Activated CD4-positive, alpha-beta T cell treated with anti-CD3 and anti-CD28 coated beads, Interleukin-2, amount 50 U/mL, for 16 hours (primary cell): Measurements from ENCODE around the gene TKTL2.
"Not testable (repeated sequence)": the region's sequence is repeated elsewhere in the genome, so short reads cannot be mapped to it uniquely, and the experiment has no call there.

Experiments
- DNase-seq: peaks from one replicate; pipeline ENCODE4 v3.0.0-alpha.2; 2020

TKTL2 gene

DNA sequence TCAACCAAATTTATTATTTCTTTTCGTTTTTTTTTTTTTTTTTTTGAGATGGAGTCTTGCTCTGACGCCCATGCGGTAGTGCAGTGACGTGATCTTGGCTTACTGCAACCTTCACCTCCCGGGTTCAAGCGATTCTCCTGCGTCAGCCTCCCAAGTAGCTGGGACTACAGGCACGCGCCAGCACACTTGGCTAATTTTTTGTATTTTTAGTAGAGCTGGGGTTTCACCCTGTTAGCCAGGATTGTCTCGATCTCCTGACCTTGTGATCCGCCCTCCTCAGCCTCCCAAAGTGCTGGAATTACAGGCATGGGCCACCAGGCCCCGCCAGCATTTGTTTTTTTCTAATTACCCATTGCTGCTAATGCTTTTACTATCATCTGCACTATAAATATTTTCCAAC is 26.5 kb downstream of the TKTL2 start:
- DNase-seq, result not testable (repeated sequence)

DNA sequence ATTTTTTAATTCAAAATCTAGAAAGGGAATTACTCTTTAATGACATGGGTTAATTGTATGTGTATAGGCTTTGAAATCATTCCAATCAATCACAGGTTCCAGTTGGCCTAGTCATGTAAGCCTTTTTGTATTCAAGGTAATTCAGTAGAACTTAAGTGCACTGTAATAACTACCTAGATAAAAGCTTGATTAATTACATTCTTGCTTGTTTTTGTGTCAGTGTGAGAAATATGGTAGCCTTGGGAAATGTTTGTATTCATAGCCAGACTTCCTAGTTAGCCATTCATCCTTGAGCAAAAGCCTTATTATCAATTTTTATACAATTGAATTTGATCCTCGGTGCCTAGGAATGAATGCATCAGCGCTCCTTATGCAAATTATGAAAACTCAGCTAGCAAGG is 33.5 kb downstream of the TKTL2 start:
- DNase-seq, result no peak
